GM23338 (cell line): ENCODE results near the gene LYPD4. TPM values are rescaled to one million over a fixed set of nuclear protein-coding genes. Genes with fewer than 3 reads are reported as not detected.

Experiments used
- ATAC-seq: fragments of 200-7000 bp; cut with Tn5 transposase; 3 replicates; pipeline ENCODE4 v1.9.1; 2020
- DNase-seq: peaks from one replicate; pipeline ENCODE4 v3.0.0-alpha.2; 2015; ENCODE audit warnings: low spot score
- H2AFZ ChIP-seq: fragments of 200-600 bp; sonication (generic); 2 replicates; pipeline ENCODE4 v1.8.0; 2016; ENCODE audit warnings: antibody characterized with exemption, mild to moderate bottlenecking, moderate library complexity
- H3F3A ChIP-seq: fragments of 200-600 bp; sonication (generic); replicated peaks from 2 replicates; pipeline ENCODE4 v1.8.0; 2017; ENCODE audit warnings: antibody characterized with exemption, mixed run types, low read depth
- H3K27ac ChIP-seq: fragments of 200-600 bp; sonication (generic); 2 replicates; pipeline ENCODE4 v1.6.1; 2016; ENCODE audit warnings: low read depth
- H3K27me3 ChIP-seq: fragments of 200-600 bp; sonication (generic); 2 replicates; pipeline ENCODE4 v1.8.0; 2016; ENCODE audit warnings: mild to moderate bottlenecking, mixed run types, moderate library complexity; ENCODE audit not compliant: insufficient read depth
- H3K36me3 ChIP-seq: fragments of 200-600 bp; sonication (generic); 2 replicates; pipeline ENCODE4 v1.8.0; 2016; ENCODE audit warnings: mild to moderate bottlenecking; ENCODE audit not compliant: insufficient read depth
- H3K4me1 ChIP-seq: fragments of 200-600 bp; sonication (generic); 2 replicates; pipeline ENCODE4 v1.8.0; 2016; ENCODE audit warnings: mild to moderate bottlenecking, moderate library complexity; ENCODE audit not compliant: insufficient read depth
- H3K4me2 ChIP-seq: fragments of 200-600 bp; sonication (generic); 2 replicates; pipeline ENCODE4 v1.7.1; 2017; ENCODE audit warnings: mixed run types
- H3K4me3 ChIP-seq: fragments of 200-600 bp; sonication (generic); 2 replicates; pipeline ENCODE4 v1.6.1; 2016; ENCODE audit warnings: mixed run types
- H3K79me2 ChIP-seq: fragments of 200-600 bp; sonication (generic); replicated peaks from 2 replicates; pipeline ENCODE4 v1.8.0; 2017; ENCODE audit warnings: mild to moderate bottlenecking; ENCODE audit not compliant: insufficient read depth
- H3K9me2 ChIP-seq: fragments of 200-600 bp; sonication (generic); 2 replicates; pipeline ENCODE4 v1.8.0; 2017; ENCODE audit not compliant: insufficient read depth
- H4K20me1 ChIP-seq: fragments of 200-600 bp; sonication (generic); replicated peaks from 2 replicates; pipeline ENCODE4 v1.8.0; 2017; ENCODE audit warnings: mild to moderate bottlenecking; ENCODE audit not compliant: insufficient read depth
- H3K27ac Mint-ChIP-seq: 2 replicates; pipeline ENCODE4 v1.8.0; 2020; ENCODE audit warnings: inconsistent platforms, mild to moderate bottlenecking, moderate library complexity, mixed read lengths
- H3K27me3 Mint-ChIP-seq: 3 replicates; pipeline ENCODE4 v1.8.0; 2022; ENCODE audit warnings: low read depth, mild to moderate bottlenecking, moderate library complexity, mixed read lengths, inconsistent platforms; ENCODE audit not compliant: insufficient read depth, poor library complexity
- H3K36me3 Mint-ChIP-seq: 3 replicates; pipeline ENCODE4 v1.8.0; 2021; ENCODE audit warnings: low read depth, mild to moderate bottlenecking, inconsistent platforms, moderate library complexity, mixed read lengths
- H3K4me1 Mint-ChIP-seq: 3 replicates; pipeline ENCODE4 v1.8.0; 2020; ENCODE audit warnings: mild to moderate bottlenecking, inconsistent platforms, mixed read lengths
- H3K4me3 Mint-ChIP-seq: 3 replicates; pipeline ENCODE4 v1.8.0; 2021; ENCODE audit warnings: moderate library complexity, mild to moderate bottlenecking, inconsistent platforms, mixed read lengths
- H3K9me3 Mint-ChIP-seq: 3 replicates; pipeline ENCODE4 v1.8.0; 2020; ENCODE audit warnings: moderate library complexity, mild to moderate bottlenecking, inconsistent platforms, mixed read lengths
- EZH2 ChIP-seq: fragments of 200-600 bp; sonication (generic); IDR thresholded peaks from one replicate; pipeline ENCODE4 v1.8.0; 2017; ENCODE audit warnings: antibody characterized with exemption, mild to moderate bottlenecking, low read depth; ENCODE audit not compliant: unreplicated experiment
- EZH2phosphoT487 ChIP-seq: fragments of 200-600 bp; sonication (generic); IDR thresholded peaks from one replicate; pipeline ENCODE4 v1.8.1; 2018; ENCODE audit warnings: antibody characterized with exemption; ENCODE audit not compliant: unreplicated experiment
- JUNB ChIP-seq: IDR thresholded peaks from one replicate; pipeline ENCODE4 v1.6.1; 2016; ENCODE audit warnings: antibody characterized with exemption; ENCODE audit not compliant: unreplicated experiment
- POLR2AphosphoS5 ChIP-seq: IDR thresholded peaks from 2 replicates; pipeline ENCODE4 v1.6.1; 2016; ENCODE audit warnings: antibody characterized with exemption, low read depth
- STAT1 ChIP-seq: IDR thresholded peaks from one replicate; pipeline ENCODE4 v1.6.1; 2016; ENCODE audit warnings: antibody characterized with exemption; ENCODE audit not compliant: unreplicated experiment
- ZNF114 ChIP-seq: fragments of 250-450 bp; sonication (Bioruptor Pico); IDR thresholded peaks from 2 replicates; pipeline ENCODE4 v1.5.0; 2020; ENCODE audit warnings: mild to moderate bottlenecking, moderate library complexity
- ZNF331 ChIP-seq: fragments of 250-450 bp; sonication (Bioruptor Pico); IDR thresholded peaks from 2 replicates; pipeline ENCODE4 v1.5.0; 2020; ENCODE audit warnings: low read depth, mild to moderate bottlenecking, moderate library complexity
- polyA plus RNA-seq: library from polyadenylated mRNA; unstranded; fragments of >200 nt; fragmentation: Nextera tagmentation; extraction: Ambion mirVana; gene quantifications from 2 replicates; pipeline ENCODE4 v1.2.1, GENCODE V29; 2016
- total RNA-seq: library from RNA; depleted of rRNA; stranded (reverse); fragments of >200 nt; shearing (Covaris generic); gene quantifications from 2 replicates; pipeline ENCODE4 v1.2.3, GENCODE V29; 2014
- TF ChIP-seq, protein P1 (sequence below): fragments of 250-450 bp; sonication (Bioruptor Pico); IDR thresholded peaks from 2 replicates; pipeline ENCODE4 v1.5.0; 2020; ENCODE audit warnings: mild to moderate bottlenecking, moderate library complexity
- TF ChIP-seq, protein P2 (sequence below): IDR thresholded peaks from 2 replicates; pipeline ENCODE4 v1.6.1; 2016; ENCODE audit warnings: antibody characterized with exemption

The LYPD4 gene
- total and polyA plus RNA-seq, 2 experiments from 2014 or later: not detected

DNA sequence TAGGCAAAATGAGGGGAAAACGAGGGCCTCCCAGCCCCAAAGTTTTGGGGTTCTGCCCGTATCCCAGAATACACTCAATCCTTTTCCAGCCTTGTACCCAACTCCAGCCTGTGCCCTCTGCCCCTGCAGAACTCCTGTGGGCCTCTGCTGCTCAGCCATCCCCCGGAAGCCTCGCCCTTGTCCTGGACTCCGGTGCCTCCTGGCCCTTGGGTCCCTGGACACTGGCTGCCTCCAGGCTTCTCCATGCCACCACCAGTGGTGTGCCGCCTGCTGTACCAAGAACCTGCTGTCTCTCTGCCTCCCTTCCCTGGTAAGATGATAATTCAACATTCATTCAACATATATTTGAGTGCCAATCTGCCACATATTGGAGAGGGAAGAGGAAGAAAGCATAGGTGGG, 4.2 kb upstream of the LYPD4 start (continued):
- TF ChIP-seq, protein P1, sequence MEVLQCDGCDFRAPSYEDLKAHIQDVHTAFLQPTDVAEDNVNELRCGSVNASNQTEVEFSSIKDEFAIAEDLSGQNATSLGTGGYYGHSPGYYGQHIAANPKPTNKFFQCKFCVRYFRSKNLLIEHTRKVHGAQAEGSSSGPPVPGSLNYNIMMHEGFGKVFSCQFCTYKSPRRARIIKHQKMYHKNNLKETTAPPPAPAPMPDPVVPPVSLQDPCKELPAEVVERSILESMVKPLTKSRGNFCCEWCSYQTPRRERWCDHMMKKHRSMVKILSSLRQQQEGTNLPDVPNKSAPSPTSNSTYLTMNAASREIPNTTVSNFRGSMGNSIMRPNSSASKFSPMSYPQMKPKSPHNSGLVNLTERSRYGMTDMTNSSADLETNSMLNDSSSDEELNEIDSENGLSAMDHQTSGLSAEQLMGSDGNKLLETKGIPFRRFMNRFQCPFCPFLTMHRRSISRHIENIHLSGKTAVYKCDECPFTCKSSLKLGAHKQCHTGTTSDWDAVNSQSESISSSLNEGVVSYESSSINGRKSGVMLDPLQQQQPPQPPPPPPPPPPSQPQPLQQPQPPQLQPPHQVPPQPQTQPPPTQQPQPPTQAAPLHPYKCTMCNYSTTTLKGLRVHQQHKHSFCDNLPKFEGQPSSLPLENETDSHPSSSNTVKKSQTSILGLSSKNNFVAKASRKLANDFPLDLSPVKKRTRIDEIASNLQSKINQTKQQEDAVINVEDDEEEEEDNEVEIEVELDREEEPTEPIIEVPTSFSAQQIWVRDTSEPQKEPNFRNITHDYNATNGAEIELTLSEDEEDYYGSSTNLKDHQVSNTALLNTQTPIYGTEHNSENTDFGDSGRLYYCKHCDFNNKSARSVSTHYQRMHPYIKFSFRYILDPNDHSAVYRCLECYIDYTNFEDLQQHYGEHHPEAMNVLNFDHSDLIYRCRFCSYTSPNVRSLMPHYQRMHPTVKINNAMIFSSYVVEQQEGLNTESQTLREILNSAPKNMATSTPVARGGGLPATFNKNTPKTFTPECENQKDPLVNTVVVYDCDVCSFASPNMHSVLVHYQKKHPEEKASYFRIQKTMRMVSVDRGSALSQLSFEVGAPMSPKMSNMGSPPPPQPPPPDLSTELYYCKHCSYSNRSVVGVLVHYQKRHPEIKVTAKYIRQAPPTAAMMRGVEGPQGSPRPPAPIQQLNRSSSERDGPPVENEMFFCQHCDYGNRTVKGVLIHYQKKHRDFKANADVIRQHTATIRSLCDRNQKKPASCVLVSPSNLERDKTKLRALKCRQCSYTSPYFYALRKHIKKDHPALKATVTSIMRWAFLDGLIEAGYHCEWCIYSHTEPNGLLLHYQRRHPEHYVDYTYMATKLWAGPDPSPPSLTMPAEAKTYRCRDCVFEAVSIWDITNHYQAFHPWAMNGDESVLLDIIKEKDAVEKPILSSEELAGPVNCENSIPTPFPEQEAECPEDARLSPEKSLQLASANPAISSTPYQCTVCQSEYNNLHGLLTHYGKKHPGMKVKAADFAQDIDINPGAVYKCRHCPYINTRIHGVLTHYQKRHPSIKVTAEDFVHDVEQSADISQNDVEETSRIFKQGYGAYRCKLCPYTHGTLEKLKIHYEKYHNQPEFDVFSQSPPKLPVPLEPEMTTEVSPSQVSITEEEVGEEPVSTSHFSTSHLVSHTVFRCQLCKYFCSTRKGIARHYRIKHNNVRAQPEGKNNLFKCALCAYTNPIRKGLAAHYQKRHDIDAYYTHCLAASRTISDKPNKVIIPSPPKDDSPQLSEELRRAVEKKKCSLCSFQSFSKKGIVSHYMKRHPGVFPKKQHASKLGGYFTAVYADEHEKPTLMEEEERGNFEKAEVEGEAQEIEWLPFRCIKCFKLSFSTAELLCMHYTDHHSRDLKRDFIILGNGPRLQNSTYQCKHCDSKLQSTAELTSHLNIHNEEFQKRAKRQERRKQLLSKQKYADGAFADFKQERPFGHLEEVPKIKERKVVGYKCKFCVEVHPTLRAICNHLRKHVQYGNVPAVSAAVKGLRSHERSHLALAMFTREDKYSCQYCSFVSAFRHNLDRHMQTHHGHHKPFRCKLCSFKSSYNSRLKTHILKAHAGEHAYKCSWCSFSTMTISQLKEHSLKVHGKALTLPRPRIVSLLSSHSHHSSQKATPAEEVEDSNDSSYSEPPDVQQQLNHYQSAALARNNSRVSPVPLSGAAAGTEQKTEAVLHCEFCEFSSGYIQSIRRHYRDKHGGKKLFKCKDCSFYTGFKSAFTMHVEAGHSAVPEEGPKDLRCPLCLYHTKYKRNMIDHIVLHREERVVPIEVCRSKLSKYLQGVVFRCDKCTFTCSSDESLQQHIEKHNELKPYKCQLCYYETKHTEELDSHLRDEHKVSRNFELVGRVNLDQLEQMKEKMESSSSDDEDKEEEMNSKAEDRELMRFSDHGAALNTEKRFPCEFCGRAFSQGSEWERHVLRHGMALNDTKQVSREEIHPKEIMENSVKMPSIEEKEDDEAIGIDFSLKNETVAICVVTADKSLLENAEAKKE (CRISPR knock-in tag): no peak
- TF ChIP-seq, protein P2, sequence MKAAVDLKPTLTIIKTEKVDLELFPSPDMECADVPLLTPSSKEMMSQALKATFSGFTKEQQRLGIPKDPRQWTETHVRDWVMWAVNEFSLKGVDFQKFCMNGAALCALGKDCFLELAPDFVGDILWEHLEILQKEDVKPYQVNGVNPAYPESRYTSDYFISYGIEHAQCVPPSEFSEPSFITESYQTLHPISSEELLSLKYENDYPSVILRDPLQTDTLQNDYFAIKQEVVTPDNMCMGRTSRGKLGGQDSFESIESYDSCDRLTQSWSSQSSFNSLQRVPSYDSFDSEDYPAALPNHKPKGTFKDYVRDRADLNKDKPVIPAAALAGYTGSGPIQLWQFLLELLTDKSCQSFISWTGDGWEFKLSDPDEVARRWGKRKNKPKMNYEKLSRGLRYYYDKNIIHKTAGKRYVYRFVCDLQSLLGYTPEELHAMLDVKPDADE: no peak
- TF ChIP-seq STAT1: no peak
- no peak for TF ChIP-seq POLR2AphosphoS5
- no peak for TF ChIP-seq ZNF331
- no peak for TF ChIP-seq ZNF114
- TF ChIP-seq JUNB: no peak

GRCh38 chr19:41847351-41848105, 3.0 kb upstream of the LYPD4 start:
- Histone ChIP-seq H2AFZ (no peak overlapping the region), H3K4me2 (no peak overlapping the region), H4K20me1 (no peaks in the 10 kb centered on the region), H3K27me3 (no peaks in the 10 kb centered on the region), H3F3A (no peaks in the 10 kb centered on the region), H3K36me3 (no peaks in the 10 kb centered on the region), H3K27ac (no peak overlapping the region), H3K4me3 (no peak overlapping the region), H3K79me2 (no peaks in the 10 kb centered on the region), H3K4me1 (peaks cover 12% of the 10 kb centered on the region; the same call in 1 of the 2 replicates), H3K9me2 (no peaks in the 10 kb centered on the region)
- TF ChIP-seq EZH2phosphoT487 (no peak), JUNB (no peak), EZH2 (no peak)
- TF ChIP-seq, protein P2: no peak
- Mint-ChIP-seq H3K9me3 (peaks cover 14% of the 10 kb centered on the region; the same call in 2 of the 3 replicates), H3K27me3 (peaks cover 18% of the 10 kb centered on the region), H3K27ac (no peak overlapping the region), H3K4me1 (peaks cover 12% of the 10 kb centered on the region), H3K36me3 (peaks cover 5% of the 10 kb centered on the region; the same call in 2 of the 3 replicates), H3K4me3 (no peak overlapping the region)
- no peak for ATAC-seq
- DNase-seq: no peak
